ENCODE results near the gene STXBP5L. TPM values are rescaled to one million over a fixed set of nuclear protein-coding genes. Genes with fewer than 3 reads are reported as not detected.
"Not testable (repeated sequence)": the region's sequence is repeated elsewhere in the genome, so short reads cannot be mapped to it uniquely, and the experiment has no call there.

STXBP5L gene
- total and polyA plus RNA-seq, 2 of the 4 experiments (the other 2 are of a cell fraction): not detected

GRCh38 chr3:121078378-121079101 is 170.5 kb downstream of the STXBP5L start:
- H2AK5ac ChIP-seq (ENCODE audit: low read depth, low read length); H2BK20ac ChIP-seq (ENCODE audit: low read depth, low read length); H3K14ac ChIP-seq (replicated peaks; ENCODE audit: low read depth, low read length); H3K79me1 ChIP-seq (ENCODE audit: low read depth in 1 of 2, low read length in 2 of 2); H3K4me1 ChIP-seq (ENCODE audit: control insufficient read depth, insufficient read depth, low read length); H3K4me3 ChIP-seq (ENCODE audit: insufficient read depth, low read depth, low read length); H2AFZ ChIP-seq (replicated peaks; ENCODE audit: low read length, poor library complexity); H3K23ac ChIP-seq (ENCODE audit: low read depth, low read length); H3K4ac ChIP-seq (ENCODE audit: low read depth, low read length); H3K36me3 ChIP-seq (ENCODE audit: control insufficient read depth, insufficient read depth, low read length); H4K20me1 ChIP-seq (ENCODE audit: insufficient read depth, low read length); H3K4me2 ChIP-seq (ENCODE audit: low read depth, low read length); dilution Hi-C loops (cut with HindIII; ENCODE audit: low sequenced_read_pairs, unreplicated experiment); CTCF ChIA-PET; intact Hi-C loops (cut with micrococcal nuclease); DNase-seq; H4K5ac ChIP-seq (ENCODE audit: low read depth, low read length); ATAC-seq (ENCODE audit: low read depth); POLR2A ChIA-PET (ENCODE audit: unreplicated experiment); H4K8ac ChIP-seq (ENCODE audit: low read depth in 2 of 2, low read length in 2 of 2); H2BK5ac ChIP-seq (ENCODE audit: low read depth, low read length, poor library complexity, severe bottlenecking); H4K91ac ChIP-seq (ENCODE audit: insufficient read depth, low read depth, low read length); in situ Hi-C loops (cut with MboI; ENCODE audit: low sequenced_read_pairs); H3K56ac ChIP-seq (ENCODE audit: extremely low read depth, insufficient read depth, low read length); H3K9ac ChIP-seq (ENCODE audit: low read depth, low read length); H2BK15ac ChIP-seq (ENCODE audit: low read depth, low read length); BruUV-seq (replicated peaks); H3K27me3 ChIP-seq (ENCODE audit: control insufficient read depth, insufficient read depth, low read length); H2AK9ac ChIP-seq (replicated peaks; ENCODE audit: low read depth, low read length, poor library complexity); H2BK120ac ChIP-seq (ENCODE audit: low read depth, low read length); H3K9me1 ChIP-seq (ENCODE audit: insufficient read depth, low read length); H3K27ac ChIP-seq (ENCODE audit: insufficient read depth, low read length); H3K18ac ChIP-seq (ENCODE audit: low read depth, low read length): not testable (repeated sequence)
- 91% methylated on average over 5 of the region's 22 CpGs; no CpG with 5 or more reads in 1 of the 2 experiments for WGBS, 2 experiments (ENCODE audit: extremely low coverage in 2 of 2, insufficient read length in 1 of 2)
- H3K9me3 ChIP-seq (ENCODE audit: control insufficient read depth, insufficient read depth, low read length): peaks cover 16% of the 10 kb centered on the region
